ENCODE results near the gene PIK3R5.
"Not testable (repeated sequence)": the region's sequence is repeated elsewhere in the genome, so short reads cannot be mapped to it uniquely, and the experiment has no call there.

PIK3R5 gene

DNA sequence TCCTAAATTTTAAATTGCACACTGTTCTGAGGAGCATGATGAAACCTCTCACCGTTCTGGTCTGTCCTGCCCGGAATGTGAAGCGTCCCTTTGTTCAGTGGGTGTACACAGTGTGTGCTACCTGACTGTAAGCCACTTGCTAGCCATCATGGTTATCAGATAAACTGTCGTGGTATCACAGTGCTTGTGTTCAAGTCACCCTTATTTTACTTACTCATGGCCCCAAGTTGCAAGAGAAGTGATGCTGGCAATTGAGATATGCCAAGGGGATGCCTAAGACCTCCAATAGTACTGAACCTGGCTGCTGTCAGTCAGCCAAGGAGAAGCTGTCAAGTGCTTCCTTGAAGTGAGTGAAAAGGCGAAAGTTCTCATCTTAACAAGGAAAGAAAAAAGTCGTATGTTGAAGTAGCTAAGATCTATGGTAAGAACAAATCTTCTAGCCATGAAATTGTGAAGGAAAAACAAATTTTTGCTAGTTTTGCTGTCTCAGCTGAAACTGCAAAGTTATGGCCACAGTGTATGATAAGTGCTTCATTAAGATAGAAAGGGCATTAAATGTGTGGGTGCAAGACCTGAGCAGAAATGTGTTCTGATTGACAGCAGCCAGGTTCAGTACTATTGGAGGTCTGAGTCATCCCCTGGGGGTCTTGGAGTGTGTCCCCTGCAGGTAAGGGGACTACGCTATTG lies 103.9 kb downstream of the PIK3R5 start:
- in situ Hi-C loops (cut with MboI; ENCODE audit: low sequenced_read_pairs), result no loop called here

DNA sequence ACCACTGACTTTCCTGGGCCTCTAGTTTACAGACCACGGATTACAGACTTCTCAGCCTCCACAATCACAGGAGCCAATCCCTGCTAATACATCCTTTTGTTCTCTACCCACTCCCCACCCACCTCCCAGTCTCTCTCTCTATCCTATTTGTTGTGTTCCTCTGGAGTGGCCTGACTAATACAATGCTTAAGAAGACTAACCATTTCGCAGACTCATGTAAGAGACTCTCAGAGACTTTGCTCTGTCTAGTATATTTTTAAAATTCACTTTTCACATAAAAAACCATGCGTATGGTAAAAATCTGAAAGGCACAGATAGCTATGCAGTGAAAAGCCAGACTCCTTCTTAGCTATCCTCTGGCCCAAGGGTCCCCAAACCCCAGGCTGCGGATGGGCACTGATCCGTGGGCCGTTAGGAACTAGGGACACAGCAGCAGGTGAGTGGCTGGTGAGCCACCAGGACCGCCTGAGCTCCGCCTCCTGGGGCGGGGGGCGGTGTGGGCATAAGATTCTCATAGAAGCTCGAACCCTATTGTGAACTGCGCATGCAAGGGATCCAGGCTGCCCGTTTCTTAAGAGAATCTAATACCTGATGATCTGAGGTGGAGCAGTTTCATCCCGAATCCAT lies 105.6 kb downstream of the PIK3R5 start:
- in situ Hi-C loops (cut with MboI; ENCODE audit: low sequenced_read_pairs), result no loop called here

DNA sequence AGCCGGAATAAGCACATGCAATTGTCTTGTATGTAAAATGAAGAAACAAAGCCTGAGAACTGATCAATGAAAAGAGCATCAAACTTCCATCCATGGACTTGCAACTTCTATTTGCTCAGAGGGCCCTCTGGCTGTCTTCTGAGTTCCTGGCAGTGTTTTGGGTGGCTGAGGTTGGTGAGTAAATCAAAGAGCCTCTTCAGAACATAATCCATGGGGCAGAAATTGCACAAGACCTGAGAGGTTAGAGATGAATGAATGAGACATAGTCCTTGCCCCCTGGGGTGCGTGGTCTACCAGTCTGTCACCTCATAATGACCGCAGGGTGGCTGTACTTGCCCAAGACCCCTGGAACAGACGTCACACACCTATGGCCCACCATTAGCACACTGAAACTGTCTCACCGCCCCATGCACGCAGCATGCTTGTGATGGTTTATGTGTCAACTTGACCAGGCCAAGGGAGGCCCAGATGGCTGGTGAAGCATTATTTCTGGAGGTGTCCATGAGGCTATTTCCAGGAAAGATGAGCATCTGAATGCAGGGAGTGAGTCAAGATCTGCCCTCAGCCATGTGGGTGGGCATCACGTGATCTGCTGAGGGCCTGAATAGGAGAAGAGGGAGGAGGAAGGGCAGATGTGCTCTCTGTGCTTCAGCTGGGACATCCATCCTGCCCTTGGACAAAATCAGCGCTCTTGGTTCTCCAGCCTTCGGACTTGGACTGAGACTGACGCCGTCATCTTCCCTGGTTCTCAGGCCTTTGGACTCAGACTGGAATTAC lies 106.3 kb downstream of the PIK3R5 start:
- in situ Hi-C loops (cut with MboI; ENCODE audit: low sequenced_read_pairs), result no loop called here

DNA sequence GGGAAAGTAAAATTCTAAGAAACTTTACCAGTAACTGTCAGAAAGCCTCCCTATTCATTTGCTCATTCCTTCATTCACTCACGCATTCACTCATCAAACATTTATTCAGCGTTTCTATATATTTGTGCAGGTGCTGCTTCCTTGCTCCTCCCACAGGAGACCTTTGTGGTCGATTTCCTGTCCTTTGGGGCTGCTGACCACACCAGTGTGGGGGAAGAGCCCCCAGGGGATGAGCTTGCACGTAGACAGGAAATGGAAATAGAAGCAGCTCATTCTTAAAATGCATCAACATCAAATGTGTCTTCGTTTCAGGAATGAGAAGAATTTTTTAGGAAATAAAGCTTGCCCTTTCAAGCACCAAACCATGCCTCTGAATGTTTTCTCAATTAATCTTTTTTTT lies 107.6 kb downstream of the PIK3R5 start:
- in situ Hi-C loops (cut with MboI; ENCODE audit: low sequenced_read_pairs), result no loop called here

DNA sequence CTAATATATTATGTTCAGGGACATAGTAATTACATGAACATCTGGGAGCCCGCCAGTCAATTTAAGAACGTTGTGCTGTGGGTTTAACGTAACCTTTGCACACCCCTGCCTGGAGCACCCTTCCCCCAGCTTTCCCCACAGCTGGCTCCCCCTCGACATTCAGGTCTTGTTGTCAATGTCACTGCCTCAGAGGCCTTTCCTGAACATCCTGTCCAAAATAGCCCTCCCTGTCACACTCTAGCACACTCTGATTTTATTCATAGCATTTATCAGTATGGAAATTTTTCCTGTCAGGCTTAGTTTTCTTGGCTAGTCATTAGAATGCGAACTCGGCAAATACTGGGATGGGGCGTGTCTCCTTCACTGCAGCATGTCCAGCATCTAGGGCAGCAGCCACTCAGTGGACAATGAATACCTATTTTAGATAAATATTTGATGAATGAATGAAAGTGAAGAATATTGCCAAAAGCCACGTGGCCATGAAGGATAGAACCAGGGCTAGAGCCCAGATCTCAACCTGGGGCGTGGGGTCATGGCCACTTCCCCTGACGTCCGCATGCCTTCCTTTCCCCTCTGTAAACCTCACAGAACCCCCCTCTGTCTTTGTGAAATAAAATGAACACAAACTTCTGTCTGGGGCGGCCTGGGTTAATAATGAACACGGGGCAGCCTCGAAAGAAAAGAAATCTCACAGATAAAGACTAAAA lies 108.5 kb downstream of the PIK3R5 start:
- in situ Hi-C loops (cut with MboI; ENCODE audit: low sequenced_read_pairs), result no loop called here

DNA sequence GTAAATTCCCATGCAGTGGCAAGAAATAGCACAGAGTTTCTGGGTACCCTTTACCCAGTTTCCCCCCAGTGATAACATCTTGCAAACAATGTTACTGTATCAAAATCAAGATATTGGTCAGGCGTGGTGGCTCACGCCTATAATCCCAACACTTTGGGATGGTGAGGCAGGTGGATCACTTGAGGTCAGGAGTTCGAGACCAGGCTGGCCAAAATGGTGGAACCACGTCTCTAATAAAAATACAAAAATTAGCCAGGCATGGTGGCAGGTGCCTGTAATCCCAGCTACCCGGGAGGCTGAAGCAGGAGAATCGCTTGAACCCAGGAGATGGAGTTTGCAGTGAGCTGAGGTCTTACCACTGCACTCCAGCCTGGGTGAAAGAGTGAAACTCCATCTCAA lies 109.3 kb downstream of the PIK3R5 start:
- in situ Hi-C loops (cut with MboI; ENCODE audit: low sequenced_read_pairs), result not testable (repeated sequence)

DNA sequence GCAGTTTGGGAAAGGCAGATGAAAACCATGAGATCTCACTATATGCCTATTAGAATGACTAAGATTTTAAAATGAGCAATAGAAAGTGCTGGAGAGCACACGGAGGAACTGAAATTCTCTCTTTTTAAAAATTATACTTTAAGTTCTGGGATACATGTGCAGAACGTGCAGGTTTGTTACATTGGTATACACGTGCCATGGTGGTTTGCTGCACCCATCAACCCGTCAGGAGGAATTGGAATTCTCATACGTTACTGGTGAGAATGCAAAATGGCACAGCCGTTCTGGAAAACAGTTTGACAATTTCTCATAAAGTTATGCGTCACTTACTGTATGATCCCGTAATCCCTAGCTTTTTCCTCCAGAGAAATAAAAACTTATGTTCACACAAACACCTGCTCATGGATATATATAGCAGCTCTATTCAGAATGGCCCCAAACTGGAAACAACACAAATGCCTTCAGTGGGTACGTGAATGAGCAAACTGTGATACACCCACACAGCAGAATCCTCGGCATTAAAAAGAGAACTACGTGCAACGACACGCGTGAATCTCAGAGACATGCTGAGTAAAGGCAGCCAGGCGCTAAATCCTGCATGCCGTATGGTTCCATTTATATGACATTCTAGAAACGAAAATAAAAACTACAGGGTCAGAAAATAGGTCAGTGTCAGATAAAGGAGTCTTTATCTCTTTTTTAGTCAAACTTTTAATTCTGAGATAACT lies 109.9 kb downstream of the PIK3R5 start:
- in situ Hi-C loops (cut with MboI; ENCODE audit: low sequenced_read_pairs), result no loop called here

DNA sequence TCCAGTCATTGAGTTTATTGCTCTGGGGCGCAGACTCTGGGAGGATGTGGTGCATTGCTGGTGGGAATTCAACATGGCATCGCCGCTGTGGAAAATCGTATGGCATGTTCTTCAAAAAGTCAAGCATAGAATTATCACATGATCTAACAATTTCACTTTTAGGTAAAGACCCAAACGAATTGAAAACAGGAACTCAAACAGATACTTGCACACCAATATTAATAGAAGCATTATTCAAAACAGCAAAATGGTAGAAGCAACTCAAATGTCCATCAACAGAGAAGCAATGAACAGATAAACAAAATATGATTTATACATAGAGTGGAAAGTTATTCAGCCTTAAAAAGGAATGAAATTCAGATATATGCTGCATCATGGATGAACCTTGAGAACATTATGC lies 113.9 kb downstream of the PIK3R5 start:
- in situ Hi-C loops (cut with MboI; ENCODE audit: low sequenced_read_pairs), result no loop called here

DNA sequence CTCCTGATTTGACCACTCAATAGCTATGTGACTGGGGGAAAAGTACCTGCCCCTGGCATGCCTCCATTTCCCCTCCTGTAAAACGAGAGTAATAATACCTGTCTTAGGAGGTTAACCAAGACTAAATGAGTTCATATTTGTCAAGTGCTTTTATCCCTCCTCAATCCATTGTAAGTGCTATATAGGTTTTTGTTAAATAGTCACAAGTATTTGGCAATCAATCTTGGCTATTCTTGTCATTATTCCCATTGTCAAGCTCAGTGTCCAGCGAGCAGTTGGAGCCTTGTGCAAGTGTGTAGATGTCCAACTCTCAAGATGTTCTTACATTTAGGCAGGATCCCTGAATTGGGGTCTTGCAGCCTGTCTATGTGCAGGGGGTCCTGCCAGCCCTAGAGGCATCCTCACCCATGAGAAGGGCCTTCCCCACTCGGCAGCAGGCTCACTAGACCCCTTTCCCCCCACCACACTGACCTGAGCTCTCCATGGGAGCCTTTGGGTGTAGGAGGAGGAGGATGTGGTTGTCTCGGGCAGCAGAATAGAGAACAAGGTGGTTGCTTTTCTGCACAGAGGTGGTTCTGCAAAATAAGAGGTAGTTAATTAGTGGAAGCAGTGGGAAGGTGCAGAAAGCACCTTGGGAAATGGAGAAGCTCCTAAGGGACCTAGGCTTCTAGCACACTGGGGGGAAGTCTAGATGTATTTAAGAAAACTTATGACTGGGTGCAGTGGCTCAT lies 116.0 kb downstream of the PIK3R5 start:
- in situ Hi-C loops (cut with MboI; ENCODE audit: low sequenced_read_pairs), result no loop called here

DNA sequence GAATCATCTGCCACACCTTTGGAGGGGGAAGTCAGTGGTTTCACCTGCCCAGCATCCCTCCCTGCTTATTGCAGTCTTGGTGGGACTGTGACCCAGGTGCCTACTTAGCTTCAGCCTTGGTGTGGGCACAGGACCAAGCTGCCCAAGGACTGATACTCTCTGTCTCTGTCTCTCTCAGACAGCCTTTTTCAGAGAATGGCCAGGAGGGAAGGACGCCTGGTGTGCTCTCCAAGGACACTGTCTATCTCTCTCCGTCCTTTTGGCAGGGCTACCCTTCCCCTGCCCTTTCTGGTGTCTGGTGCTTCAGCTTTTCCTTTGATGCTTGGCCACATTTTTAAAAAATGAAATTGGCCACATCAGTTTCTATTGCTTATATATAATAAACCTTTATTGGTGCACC lies 117.6 kb downstream of the PIK3R5 start:
- in situ Hi-C loops (cut with MboI; ENCODE audit: low sequenced_read_pairs), result no loop called here

DNA sequence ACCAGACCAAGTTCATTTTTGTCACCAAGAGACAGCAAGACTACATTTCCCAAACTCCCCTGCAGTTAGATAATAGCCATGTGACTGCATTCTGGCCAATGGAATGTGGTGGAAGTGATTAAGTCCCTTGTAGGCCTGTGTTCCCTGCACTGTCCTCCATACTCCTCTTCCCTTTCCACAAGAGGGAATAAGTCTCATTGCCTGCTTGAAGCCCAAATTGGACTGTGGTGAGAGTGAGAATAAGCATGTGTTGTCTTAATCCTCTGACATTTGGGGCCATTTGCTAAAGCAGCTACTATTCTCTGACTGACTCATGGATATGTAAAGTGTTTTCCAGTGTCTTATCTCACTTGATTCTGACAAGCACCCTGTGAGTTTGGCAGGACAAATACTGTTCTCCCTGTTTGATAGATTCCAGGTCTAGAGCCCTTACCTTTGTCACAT lies 118.7 kb downstream of the PIK3R5 start:
- in situ Hi-C loops (cut with MboI; ENCODE audit: low sequenced_read_pairs), result no loop called here

DNA sequence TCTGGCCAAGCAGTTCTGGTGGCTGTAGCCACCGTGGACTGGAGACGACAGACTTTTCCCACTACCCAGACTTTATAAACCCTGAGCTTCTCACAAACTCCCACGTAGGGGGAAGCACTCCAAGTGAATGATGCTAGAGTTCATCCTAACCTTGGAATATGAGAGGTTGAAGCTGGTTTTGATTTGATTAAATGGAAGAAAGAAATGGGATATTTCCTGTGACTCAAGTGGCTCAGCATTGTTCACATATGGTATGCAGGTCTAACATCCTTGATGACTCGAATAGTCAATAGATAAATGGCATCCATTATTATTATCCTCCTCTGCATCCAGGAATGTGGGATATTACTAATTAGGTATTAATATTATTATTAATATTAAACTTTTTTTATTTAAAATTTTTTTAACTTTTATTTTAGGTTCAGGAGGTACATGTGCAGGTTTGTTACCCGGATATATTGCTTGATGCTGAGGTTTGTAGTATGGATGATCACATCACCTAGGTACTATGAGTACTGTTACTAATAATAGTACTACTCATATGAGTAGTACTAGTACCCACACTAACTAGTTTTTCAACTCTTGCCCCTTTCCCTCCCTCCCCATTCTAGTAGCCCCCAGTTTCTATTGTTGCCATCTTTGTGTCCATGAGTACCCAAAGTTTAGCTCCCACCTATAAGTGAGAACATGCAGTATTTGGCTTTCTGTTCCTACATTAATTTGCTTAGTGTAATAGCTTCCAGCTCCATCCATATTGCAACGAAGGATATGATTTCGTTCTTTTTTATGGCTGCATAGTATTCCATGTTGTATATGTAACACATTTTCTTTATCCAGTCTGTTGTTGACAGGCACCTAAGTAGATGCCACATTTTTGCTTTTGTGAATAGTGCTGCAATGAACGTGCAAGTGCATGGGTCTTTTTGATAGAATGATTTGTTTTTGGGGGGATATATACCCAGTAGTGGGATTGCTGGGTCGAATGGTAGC lies 121.0 kb downstream of the PIK3R5 start:
- in situ Hi-C loops (cut with MboI; ENCODE audit: low sequenced_read_pairs), result no loop called here

DNA sequence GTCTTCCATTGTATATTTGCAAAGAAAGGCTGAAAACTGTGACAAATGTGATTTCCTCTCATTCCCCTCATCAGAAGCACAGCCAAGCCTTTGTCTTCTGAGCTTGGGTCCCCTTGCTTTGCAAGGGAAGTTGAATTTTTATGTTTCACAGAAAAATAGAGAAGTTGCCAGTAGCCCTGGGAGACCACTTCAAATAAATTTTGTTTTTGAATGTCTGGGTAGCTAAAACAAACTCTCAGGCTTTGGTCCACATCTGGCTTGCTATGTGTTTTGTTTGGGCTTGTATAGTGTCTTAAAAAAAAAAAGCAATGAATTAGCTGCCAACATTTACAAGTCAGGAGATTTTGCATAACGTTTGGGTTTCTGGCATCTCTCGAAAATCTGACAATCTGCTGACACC lies 122.2 kb downstream of the PIK3R5 start:
- in situ Hi-C loops (cut with MboI; ENCODE audit: low sequenced_read_pairs), result no loop called here

DNA sequence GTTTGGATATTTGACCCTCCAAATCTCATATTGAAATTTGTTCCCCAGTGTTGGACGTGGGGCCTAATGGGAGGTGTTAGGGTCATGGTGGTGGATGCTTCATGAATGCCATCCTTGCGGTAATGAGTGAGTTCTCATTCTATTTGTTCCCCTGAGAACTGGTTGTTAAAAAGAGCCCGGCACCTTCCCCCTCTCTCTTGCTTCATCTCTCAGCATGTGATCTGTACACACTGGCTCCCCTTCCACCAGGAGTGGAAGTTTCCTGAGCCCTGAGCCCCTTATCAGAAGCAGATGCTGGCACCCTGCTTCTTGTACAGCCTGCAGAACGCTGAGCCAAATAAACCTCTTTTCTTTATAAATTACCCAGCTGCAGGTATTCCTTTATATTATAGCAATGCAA lies 123.7 kb downstream of the PIK3R5 start:
- in situ Hi-C loops (cut with MboI; ENCODE audit: low sequenced_read_pairs), result no loop called here

DNA sequence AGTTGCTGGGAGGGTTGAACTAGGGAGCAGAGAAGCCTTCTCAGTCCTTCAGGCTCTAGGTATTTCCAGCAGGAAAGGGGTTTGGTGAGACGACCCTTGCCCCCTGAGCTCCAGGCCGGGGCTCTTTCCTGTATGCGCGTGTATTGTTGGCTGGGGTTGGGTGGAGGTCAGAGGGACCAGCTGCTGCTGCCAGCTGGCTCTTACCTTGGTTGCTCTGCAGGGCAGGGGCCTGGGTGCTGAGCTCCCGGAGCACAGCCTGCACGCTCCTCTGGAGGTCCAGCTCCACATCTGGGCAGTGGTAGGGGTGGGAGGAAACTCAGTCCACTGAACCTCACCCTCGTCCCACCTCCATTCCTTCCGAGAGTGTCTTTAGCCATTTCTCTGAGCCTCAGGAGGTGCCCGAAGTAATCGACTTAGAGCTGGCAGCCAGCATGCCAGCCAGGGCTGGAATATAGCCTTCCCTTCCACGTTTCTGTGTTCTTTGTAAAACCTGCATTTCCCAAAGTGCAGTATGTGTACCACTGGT lies 126.0 kb downstream of the PIK3R5 start:
- in situ Hi-C loops (cut with MboI; ENCODE audit: low sequenced_read_pairs), result no loop called here

DNA sequence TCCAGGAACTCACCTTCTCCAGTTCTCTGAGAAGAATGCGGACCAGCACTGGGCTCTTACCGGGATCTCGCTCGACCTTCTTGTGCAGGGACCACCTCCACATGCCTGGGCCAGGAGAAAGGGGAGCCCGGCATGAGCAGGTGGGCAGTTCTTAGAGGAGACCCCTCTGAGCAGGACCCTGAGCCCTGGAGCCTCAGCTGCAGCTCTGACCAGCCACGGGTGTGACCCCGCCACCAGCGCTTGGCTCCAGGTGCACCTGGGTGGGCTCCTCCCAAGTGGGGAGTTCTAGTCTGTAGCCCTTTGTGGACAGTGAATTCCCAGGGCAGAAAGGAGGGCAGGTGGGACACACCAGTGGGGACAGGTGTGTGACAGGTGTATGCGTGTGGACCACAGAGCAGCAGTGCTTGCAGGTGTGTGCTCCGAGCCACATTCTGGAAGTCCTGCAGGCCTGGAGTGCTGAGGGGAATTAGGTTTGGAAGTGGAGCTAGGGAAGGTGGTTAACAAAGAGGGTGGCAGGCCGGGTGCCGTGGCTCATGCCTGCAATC lies 126.9 kb downstream of the PIK3R5 start:
- in situ Hi-C loops (cut with MboI; ENCODE audit: low sequenced_read_pairs), result no loop called here

DNA sequence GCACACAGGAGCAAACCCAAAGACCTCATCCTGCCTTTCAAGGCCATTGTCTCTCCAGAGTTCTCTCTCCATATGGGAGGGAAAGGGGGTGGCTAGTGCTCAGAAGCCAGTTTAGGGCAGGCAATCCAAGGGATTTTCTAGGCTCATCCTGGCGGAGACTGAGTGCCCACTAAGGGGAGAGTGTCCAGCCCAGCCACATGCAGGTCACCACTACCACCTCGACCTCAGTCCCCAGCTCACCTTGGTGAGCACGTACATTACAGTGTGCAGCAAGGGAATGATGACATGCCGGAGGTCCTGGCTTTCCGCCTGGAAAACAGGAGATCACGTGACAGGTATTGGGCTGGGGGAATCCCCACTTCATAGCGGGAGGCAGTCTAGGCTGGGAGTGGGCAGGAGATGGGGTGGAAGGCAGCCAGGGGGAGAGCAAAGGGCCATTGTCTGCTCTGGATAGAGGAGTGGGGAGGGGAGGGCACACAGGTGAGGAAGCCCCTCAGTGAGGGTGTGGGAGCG lies 127.9 kb downstream of the PIK3R5 start:
- in situ Hi-C loops (cut with MboI; ENCODE audit: low sequenced_read_pairs), result no loop called here
